NCI-H187 (cell line): Measurements from ENCODE around the gene TGFBI.

Experiments used
- DNase-seq, 2 experiments: peaks; one replicate each; lab custom pipeline; 2025; lab: John Stamatoyannopoulos, UW

Gene TGFBI

DNA sequence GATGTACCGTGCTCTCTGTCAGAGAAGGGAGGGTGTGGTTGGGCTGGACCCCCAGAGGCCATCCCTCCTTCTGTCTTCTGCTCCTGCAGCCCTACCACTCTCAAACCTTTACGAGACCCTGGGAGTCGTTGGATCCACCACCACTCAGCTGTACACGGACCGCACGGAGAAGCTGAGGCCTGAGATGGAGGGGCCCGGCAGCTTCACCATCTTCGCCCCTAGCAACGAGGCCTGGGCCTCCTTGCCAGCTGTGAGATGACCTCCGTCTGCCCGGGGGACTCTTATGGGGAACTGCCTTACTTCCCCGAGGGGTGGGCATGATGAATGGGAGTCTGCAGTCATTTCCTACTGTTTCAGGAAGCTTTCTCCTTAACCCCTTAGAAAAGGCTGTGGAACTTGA, 17.5 kb downstream of the TGFBI start:
- DNase-seq = no peak

DNA sequence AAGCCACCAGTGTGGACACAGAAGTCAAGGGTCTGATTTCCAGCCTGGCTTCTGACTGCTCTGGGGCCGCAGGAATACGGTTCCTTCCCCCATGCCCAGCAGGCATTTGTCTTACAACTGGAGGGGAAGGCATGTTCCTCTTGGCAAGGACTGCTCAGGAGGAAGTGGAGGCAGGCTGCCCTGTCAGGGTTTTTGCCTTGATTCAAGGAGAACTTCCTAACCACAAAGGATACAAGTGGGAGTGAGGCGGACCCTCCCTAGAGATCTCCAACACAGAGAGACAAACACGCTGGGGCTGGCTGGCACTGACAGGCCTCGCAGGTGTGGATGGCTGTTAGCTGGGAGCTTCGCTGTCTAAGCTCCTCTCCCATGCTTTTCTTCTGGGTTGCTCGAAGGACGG, 19.1 kb downstream of the TGFBI start:
- no peak for DNase-seq

DNA sequence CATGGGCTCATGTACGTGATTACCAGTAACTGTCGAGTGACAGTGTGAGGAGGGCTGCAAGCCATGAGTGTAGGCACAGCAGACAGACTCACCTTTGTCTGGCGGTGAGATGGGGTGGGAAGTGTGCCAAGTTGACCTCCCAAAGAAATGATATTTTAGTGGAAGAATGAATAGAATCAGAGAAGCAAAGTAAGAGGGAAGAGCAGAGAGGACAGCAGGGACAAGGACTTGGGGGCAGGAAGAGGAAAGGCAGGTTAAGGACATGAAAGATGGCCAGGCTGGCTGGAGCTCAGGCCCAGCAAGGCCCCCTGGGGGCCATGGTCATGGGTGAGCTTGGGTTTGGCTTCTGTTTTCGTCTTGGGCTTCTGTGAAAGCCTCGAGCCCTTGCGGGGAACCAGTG, 20.2 kb downstream of the TGFBI start:
- DNase-seq = no peak

DNA sequence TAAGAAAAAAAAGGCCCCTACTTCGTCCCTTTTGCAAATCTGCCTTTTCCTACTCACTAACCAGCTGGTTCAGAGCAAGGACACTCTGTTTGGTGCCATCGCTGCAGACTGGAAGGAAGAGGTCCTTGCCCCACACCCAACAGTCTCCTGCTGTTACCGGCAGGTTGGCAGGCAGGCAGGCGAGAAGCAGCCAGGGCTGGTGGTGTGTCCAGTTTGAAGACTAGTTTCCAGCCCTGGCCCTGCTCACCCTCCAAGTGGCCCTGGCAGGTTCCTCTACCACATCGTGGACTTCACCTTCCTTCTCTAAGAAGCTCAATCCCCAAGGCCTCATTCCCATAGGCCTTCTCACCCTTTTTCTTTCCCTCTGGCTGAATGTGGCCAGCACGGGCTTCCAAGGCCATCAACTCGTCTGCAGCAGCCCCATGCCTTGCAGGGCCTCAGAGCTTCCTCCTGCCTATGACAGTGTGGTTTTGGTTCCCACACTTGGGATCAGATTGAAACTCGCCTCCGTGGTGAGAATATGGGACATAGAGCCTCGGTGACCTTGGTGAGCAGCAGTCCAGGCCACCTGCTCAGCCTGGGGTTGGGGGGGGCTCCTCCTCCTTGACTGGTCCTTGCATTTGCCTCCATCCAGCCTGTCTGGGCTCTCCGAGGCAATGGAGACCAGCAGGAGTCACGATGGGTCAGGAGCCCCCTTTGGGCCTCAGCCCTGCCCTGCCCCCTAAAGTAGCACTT, 22.9 kb downstream of the TGFBI start:
- no peak for DNase-seq

DNA sequence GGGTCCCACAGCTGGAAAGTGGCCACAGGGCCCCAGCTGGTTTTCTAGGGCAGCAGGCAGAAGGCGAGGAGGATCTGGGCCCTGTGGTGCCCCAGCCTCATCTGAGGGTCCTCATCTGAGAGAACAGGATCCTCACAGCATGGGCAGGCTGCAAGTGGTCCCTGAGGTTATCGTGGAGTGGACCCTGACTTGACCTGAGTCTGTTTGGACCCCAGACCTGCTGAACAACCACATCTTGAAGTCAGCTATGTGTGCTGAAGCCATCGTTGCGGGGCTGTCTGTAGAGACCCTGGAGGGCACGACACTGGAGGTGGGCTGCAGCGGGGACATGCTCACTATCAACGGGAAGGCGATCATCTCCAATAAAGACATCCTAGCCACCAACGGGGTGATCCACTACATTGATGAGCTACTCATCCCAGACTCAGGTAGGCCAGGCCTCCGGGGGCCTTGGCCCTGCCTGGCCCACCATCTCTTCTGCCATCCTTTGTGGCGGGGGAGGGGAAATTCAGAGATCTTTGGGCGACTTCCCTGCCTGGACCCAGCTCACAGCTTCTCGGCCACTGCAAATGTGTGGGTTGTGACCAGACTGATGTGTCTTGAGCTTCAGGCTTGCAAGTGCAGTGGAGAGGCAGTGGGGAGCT, 24.0 kb downstream of the TGFBI start:
- DNase-seq = no peak

DNA sequence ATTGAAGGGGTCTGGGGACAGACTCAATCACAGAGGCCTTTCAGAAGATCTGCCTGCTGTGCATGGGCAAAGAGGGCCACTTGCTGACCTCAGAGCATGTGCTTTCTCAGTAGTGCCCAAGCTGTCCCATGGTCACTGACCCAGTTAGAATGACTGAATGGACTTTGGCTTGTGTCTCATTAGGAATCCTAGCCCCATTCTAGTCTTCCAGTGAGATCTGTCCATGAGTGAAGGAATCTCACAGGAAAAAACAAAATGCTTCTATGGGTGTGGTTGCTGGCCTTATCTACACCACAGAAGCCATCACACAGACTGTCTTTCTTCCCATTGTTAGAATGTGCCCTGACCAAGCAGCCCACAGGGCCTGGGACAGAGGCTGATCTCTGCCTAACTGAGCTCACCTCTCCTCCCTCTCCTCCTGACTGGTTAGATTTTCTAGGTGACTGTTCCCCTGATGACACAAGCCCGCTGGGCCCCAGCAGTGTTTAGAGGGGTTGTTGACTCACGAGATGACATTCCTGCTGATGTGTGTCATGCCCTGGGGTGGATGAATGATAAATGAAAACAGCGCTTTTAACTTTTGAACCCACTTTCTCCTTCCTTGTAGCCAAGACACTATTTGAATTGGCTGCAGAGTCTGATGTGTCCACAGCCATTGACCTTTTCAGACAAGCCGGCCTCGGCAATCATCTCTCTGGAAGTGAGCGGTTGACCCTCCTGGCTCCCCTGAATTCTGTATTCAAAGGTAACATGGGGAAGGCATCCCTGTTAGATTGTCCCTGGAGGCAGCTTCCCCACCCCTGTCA, 24.8 kb downstream of the TGFBI start:
- DNase-seq = no peak

DNA sequence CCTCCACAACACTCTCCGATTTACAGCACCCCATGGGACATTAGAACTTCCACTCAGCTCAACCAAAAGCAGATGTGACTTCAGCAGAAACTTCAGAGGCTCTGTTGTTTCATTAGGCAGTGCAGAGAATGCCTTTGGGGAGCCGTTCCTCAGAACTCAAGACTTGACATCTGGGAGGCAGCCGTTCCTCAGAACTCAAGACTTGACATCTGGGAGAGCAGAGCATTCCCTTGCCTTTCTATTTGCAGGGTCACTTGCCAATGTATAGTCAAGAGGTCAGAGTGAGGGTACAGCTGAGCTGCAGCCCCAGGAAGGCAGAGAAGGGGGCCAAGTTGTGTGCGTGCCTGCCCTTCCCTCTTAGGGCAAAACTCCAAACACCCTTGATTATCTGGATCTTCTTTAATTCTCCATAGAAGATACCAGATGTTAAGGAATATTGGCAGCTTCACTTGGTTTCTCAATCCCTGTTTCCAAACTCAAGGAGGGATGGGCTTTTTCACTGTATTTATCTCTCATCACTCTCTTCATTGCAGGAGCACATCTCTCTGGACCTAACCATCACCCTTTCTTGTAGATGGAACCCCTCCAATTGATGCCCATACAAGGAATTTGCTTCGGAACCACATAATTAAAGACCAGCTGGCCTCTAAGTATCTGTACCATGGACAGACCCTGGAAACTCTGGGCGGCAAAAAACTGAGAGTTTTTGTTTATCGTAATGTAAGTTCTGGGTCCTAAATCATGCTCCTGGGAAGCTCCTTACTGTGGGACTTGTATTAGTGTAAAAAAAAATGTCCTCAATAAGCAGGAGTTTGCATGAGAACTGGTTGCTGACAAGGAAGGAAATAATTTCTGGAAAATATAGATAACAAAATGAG, 25.6 kb downstream of the TGFBI start:
- DNase-seq = no peak

DNA sequence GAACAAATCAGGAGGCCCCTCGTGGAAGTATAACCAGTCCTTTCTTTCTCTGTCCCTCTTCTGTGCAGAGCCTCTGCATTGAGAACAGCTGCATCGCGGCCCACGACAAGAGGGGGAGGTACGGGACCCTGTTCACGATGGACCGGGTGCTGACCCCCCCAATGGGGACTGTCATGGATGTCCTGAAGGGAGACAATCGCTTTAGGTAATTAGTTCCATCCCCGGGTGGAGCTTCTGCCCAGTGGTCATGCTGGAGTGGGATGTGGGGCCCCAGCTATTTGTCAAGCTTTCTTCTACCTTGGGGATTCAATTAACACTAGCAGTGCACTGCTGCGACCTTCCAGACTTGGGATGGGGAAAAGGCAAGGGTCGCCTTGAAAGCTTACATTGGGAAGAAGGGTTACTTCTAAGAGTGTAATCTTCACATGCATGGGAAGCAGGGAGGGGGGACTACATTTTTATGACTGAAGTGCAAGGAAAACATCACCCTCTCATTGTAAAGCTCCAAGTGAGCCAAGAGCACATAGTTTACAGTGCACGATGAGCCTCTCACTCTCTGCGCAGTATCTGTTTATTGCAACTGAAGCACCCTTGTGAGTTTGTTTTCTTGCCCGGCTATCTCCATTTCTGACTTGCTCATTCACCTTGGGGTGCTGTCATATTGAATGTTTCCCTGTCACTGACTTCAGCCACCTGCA, 27.0 kb downstream of the TGFBI start:
- no peak for DNase-seq

DNA sequence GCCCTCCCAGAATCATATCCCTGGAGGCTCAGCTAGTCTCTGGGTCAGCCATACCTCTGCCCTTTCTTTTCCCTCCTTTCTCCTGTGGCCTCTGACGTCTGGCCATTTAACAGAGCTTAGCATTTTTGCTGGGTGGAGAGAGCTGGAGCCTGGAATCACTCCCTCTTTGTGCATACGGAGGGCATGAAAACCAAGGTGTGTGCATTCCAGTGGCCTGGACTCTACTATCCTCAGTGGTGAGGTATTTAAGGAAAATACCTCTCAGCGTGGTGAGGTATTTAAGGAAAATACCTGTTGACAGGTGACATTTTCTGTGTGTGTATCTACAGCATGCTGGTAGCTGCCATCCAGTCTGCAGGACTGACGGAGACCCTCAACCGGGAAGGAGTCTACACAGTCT, 27.5 kb downstream of the TGFBI start:
- no peak for DNase-seq

DNA sequence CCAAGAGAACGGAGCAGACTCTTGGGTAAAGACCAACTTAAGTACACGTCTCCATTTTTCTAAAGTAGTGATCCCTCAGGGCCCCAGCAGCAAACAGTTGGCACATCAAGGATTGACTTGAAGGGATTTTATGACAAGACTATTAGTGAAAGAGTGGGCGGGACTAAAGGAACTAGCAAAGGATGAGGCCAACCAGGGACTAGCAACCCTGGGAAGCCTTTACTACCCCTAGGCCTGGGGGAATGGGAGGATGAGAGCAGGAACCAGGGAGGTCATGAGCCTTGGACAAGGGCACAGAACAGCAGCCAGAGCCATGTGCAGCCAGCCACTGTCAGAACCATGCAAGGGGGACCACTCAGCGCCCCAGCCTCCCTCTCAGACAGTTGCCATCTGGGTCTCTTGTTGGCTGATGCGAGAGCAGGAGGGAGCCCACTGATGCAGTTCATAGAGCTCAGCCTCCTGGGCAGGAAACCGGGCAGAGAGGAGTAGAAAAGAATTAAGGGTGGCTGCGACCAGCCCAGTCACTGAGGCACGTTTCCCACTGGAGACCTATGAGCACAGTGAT, 28.1 kb downstream of the TGFBI start:
- no peak for DNase-seq

DNA sequence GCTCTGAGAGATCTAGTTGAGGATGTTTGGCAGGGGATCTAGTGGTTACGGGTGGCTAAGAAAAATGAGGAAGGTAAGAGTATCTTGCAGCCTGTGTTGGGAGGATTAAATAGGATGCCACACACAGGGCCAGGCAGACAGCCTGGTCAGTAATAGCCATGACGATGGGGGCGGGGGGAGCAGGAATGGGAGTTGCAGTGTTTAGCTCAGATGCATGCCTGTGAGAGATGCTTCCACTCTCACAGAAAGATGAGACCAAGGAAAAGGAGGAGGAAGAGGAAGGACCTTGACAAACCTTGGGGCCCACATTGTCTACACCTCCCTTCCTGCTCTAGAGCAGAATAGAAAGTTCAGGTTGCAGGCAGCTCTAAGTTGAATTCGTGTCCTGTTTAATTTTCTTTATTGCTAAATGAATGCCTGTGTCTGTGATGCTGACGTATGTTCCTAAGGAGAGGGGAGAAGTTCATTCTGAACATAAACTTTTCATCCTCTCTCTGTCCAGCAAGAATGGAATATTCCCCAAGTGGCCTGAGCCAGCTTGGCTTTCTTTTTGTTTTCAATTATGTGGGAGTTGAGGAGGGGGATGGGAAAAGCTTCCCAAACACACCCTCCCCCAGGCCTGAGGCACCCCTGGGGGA, 28.7 kb downstream of the TGFBI start:
- DNase-seq = no peak

DNA sequence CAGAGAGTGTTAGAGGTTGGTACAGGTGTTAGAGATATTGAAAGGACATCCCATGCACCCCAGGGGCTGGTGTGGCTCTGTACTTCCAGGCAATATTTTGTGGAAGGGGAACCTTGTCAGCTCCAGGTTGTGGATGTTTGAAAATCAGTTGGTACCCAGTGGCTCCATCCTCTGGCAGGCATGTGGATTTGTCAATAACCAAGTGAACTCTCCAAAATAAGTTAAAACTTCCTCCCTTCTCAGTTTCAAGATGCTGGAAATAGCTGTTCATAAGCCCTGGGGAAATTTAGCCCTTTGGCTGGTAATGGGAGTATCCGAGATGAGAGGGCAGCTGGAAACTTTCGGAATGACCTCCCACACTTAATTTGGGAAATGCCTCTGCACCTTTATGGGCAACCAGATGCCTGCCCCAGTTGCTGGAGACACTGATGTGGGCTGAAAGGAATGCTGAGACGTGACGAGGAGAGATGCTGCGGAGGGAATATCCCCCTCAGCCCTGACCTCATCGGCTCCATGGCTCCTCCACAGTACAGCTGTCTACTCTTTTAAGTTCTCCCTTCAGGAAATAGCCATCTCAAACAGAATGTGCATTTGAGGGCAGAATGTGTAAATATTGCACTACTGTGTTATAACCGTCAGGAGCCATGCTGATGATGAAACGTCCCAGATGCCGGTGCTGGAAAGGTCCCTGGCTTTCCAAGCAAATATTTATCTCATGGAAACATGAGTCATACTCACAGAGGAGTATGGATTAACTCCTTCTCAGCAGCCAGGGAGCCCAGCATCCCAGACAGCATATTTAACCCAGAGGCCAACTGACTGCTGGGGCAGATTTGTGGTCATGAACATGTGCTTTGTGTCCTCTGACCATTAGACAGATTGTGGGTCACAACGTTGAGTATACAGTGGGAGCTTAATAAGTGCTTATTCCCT, 29.5 kb downstream of the TGFBI start:
- no peak for DNase-seq

DNA sequence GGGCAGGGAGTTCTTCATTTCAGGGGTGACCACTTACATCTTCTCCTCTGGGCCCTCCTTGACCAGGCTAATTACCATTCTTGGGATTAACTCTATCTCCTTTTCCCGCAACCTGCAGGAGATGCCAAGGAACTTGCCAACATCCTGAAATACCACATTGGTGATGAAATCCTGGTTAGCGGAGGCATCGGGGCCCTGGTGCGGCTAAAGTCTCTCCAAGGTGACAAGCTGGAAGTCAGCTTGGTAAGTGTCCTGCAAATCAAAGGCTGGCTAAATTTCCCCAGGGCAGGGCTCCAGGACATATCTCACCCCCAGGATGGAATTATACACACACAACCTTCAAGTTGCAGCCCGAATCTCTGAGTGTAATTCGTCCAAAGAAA, 30.2 kb downstream of the TGFBI start:
- DNase-seq = no peak

DNA sequence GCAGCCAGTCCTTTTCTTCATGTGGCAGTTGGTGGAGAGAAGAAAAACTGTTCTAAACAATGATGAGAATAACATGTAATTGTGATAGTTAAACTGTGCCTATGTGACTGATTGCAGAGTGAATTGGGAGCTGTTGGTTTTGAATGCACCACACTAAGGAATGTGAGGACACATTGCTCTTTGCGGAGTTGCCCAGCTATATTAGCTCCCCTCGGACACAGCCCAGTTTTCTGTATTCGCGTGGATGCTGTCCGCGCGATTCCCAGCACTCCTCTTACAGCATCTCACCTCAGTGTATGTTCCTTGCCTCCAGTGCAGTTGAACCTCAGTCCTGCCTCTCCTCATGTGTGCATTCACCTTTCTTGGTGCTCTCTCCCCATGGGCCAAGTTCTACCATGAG, 32.2 kb downstream of the TGFBI start:
- DNase-seq = no peak

DNA sequence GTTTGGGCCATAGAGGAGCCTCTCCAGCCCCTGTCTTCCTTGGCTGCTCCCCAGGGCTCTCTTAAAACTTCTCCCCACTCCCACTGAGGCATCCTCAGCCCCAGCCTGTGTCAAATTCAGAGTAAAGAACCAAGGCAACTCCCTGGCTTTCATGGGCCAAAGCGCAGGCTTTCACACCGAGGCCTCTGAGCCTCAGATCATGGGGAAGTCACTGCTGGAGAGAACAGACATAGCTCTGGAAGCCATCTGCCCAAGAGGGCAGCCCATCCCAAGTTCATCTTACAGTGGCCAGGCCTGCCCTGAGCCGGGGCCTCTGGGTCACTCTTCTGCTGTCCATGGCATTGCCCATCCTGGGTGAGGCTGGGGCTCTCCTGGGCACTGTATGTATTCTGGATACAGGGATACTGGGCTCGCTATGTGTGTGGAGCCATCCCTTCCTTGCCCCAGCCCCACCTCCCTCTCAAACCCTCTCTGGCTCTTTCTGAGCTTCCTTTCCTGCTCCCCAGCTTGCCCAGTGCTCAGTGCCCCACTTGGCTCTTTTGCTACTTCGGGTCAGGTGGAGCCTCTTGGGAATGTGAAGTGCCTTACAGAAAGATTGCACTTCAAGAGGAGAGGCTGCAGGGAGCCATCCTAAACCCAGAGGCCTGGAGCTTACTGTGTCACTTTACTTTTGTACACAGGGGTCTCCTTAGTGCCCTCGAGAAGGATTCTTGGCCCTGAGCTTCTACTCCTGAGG, 33.0 kb downstream of the TGFBI start:
- DNase-seq = no peak

DNA sequence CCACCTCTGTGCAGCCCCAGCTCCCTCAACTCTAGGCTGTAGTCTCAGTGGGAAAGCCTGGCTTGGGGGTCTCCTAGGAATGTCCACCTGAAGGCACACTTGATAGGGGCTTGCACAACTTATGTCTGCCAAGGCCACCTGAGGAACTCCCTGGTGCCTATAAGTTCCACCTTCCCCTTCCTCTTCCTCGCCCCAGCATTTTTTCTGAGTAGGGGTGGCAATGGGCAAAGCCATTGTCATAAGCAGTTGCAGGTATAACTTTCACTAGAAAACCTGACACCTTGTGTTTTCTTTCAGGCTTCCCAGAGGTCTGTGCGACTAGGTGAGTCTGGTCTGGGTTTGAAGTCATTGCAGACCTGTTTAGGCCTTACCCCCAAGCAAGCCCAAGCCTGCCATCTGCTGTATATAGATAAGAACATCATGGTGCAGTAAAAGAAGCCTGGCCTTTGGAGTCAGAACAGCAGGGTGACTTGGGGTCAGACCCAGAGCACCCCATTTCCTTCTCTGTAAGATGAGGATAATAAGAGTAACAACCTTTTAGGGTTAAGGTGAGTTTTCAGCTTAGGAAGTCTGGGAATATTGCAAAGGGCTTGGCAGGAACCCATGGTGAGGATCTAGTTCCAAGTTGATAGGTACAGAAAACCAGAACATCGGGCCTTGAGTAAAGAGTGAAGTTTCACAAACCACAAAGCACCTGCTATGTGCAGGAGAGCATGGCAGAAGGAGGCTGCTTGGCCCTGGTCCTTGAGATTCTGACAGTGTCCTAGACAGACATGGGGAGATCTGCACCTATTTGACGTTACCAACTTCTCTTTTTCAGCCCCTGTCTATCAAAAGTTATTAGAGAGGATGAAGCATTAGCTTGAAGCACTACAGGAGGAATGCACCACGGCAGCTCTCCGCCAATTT, 33.8 kb downstream of the TGFBI start:
- peak in 1 of 2 experiments; percentile 30 for DNase-seq

DNA sequence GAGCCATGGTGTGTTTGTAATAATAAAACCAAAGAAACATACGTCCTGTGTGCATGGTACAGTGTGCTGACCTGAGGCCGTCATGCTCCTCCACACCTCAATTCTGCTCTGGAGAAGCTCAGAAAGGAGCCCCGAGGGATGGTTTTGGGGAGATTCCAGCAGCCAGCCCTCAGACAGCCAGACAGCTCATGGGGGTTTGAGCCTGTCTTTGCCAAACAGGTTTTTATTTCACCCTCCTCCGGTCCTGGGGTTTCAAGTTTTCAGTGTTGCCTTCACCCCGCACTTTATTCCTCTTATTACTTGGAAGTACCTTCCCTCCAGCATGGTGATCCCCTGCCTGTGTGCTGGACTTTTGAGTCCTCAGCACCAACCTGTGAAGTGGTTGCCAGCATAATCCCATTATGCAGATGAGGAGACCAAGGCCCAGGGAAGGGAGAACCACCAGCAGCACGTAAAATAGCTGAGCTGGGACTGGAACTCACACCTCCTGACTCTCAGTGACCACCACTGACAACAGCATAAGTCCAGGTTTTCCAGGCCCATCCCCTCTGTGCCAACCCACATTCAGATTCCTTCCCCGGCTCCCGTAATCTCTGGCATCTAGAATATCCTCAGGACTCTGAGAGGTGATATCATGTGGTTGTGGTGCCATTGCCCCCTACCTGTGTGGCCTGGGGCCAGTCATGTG, 35.1 kb downstream of the TGFBI start:
- DNase-seq = no peak
